OCI-LY7 (cell line): ENCODE measurements around the gene HTT.

Experiments
- EZH2phosphoT487 ChIP-seq: fragments of 200-600 bp; sonication (generic); IDR thresholded peaks from 2 replicates; pipeline ENCODE4 v1.6.1; 2018; ENCODE audit warnings: low read depth, borderline replicate concordance, mild to moderate bottlenecking, mixed run types, antibody characterized with exemption, low read length, moderate library complexity, mixed read lengths
- TF ChIP-seq, protein P1 (sequence below): fragments of 200-600 bp; sonication (generic); conservative IDR thresholded peaks from 2 replicates; pipeline ENCODE4 v1.5.1; 2014; ENCODE audit warnings: mild to moderate bottlenecking, antibody characterized with exemption, low read length, moderate library complexity, mixed read lengths

DNA sequence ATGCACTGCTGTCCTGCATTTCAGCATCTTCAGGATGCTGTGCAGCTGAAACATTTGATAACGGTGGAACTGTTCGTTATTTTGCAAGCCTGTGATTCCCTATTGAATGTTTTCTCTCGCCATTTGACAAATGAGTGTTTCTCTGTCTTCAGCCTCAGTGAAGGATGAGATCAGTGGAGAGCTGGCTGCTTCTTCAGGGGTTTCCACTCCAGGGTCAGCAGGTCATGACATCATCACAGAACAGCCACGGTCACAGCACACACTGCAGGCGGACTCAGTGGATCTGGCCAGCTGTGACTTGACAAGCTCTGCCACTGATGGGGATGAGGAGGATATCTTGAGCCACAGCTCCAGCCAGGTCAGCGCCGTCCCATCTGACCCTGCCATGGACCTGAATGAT is 52.6 kb downstream of the HTT start:
- TF ChIP-seq, protein P1, sequence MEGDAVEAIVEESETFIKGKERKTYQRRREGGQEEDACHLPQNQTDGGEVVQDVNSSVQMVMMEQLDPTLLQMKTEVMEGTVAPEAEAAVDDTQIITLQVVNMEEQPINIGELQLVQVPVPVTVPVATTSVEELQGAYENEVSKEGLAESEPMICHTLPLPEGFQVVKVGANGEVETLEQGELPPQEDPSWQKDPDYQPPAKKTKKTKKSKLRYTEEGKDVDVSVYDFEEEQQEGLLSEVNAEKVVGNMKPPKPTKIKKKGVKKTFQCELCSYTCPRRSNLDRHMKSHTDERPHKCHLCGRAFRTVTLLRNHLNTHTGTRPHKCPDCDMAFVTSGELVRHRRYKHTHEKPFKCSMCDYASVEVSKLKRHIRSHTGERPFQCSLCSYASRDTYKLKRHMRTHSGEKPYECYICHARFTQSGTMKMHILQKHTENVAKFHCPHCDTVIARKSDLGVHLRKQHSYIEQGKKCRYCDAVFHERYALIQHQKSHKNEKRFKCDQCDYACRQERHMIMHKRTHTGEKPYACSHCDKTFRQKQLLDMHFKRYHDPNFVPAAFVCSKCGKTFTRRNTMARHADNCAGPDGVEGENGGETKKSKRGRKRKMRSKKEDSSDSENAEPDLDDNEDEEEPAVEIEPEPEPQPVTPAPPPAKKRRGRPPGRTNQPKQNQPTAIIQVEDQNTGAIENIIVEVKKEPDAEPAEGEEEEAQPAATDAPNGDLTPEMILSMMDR = no peak
- no peak for TF ChIP-seq EZH2phosphoT487
